Forelimb muscle (tissue), 1 donor: ENCODE results near the gene NXPH1. TPM values are rescaled to one million over a fixed set of nuclear protein-coding genes. Genes with fewer than 3 reads are reported as not detected.

Experiments
- DNase-seq: peaks from one replicate; pipeline ENCODE4 v3.0.0-alpha.2; 2013; ENCODE audit warnings: low read depth
- polyA plus RNA-seq: library from polyadenylated mRNA; unstranded; fragments of 120-200 nt; gene quantifications from one replicate; pipeline ENCODE4 v1.2.1, GENCODE V29; 2013; ENCODE audit not compliant: insufficient read length

Gene NXPH1
- polyA plus RNA-seq, 1 donor = not detected

- no peak for DNase-seq
These were observed 157.9 kb downstream of the NXPH1 start for GRCh38 chr7:8591289-8591688.

DNA sequence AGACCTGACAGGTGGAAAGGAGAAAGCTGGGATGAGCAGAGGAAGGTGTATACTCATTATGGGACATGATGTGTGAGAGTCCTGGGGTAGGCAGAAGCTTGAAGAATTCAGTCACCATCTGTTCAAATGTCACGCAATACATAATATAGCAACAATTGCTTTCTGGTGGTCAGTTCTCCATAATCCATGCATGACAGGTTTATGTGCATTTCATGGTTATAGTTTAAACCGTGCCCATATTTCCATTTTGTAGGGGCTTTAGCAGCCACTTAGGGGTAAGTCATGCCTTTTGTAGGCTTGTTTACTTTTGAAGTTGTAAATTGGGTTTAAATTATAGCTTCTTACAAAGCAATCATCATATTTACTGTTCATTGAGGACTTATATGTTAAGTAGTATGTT lies 158.8 kb downstream of the NXPH1 start:
- no peak for DNase-seq

- no peak for DNase-seq
These were observed 160.7 kb downstream of the NXPH1 start for GRCh38 chr7:8594115-8594514.

DNA sequence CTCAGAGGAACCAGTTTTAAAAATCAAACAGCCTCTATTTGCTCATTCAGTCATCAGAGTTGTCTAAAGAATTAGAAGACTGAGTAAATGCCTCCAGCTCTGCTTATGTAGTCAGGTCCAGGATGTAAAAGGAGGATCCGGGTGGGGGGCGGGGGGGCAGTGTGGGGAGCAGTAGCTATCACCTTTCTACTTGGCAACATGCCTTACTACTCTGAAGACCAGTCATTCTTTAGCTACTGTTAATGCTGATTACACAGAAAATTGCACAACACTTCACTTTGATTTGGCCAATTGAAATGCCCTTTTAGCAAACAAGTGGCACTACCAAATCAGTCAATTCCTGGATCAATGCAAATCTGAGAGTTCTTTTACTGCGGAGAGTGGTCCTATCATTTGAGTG lies 164.2 kb downstream of the NXPH1 start:
- no peak for DNase-seq

DNA sequence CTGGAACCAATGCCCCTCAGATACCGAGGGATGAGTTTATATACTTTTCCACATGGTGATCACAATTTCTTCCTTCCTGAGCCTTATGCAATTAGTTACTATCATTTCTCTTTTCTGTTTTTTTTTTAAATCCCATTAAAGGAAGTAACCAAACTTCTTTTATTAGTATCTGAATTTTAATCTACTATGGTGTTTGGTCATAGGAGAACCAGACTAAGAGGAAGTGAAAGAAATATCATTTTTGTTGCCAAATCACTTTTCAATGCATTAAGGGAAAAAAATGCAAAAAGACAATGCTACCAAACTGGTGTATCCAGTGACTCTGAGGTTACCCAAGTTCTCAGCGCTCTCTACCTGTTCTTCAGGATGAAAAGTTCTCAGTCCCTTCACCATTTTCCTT lies 167.7 kb downstream of the NXPH1 start:
- DNase-seq = no peak

- DNase-seq = no peak
These were observed 171.8 kb downstream of the NXPH1 start for GRCh38 chr7:8605221-8605620.

DNA sequence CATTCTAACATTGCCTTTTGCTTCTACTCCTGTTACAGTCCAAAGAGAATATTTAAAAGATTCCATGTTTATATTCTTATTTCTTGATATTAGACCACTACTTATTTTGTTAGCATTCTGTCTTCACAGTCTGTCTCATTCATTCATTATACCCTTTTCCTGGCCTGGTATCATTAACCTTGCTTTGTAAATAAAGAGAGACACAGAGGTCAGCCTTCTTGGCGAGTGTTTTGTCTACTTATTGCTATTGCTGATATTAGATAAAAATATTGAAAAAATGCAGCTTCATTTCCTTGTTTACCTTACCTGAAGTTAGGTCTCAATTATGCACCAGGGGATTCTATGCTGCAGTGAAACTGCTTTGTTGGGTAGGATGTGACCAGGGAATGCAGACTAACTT lies 179.2 kb downstream of the NXPH1 start:
- DNase-seq = no peak

DNA sequence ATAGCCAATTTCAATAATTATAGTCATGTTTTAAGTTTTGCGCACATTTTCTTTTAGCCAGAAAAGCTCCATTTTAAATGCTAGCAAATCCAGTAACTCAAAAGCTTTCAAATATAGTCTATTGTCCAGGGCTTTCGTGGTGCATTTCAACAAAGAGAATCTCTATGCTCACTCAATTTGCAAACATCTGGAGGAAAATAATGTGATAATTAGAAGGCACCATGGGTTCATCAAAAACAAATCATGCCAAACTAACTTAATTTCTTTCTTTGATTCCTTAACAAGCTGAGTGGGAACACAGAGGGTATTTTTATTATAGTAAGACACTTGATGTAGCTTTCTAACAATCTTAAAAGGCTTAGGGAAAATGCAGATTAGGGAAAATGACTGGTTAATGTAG lies 179.8 kb downstream of the NXPH1 start:
- DNase-seq = no peak

GRCh38 chr7:8615019-8615418 lies 181.6 kb downstream of the NXPH1 start:
- no peak for DNase-seq

GRCh38 chr7:8618441-8619070 lies 185.1 kb downstream of the NXPH1 start:
- no peak for DNase-seq

GRCh38 chr7:8620169-8620568 lies 186.8 kb downstream of the NXPH1 start:
- no peak for DNase-seq

DNA sequence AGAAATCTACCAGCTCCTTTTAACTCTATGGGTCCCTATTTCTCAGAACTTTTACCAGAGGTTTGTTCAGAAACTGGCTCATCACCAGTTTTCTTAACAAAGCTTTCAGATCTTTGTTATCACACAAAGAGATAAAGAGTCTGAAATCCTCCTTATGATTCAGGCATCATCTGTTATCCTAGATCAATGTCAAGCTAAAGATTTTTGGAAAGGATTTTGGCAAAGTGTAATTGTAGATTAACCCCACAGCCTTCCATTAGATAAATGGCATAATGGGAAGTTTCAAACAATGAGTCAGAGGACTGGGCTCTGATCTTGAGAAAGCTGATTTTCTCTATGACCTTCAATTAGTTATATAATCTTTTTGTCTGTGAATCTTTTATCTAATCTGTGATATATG lies 192.2 kb downstream of the NXPH1 start:
- DNase-seq = no peak

DNA sequence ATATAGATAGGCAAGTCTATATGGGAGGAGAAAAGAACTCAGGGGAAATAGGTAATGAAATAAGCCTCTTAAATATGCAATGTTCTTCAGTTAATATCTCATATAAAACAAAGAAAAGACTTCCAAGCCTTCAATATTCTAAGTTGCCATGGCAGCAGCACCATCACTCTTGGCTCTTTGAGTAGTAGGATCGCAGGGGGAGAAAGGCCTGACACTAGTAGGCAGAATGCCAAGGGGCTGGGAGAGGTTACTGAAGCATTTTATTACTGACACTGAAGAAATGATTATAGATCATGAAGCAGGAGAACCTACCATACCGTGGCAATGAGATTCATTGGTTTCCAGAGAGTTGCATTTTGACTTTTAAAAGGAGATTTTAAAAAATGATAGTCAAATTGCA lies 193.9 kb downstream of the NXPH1 start:
- DNase-seq = no peak

DNA sequence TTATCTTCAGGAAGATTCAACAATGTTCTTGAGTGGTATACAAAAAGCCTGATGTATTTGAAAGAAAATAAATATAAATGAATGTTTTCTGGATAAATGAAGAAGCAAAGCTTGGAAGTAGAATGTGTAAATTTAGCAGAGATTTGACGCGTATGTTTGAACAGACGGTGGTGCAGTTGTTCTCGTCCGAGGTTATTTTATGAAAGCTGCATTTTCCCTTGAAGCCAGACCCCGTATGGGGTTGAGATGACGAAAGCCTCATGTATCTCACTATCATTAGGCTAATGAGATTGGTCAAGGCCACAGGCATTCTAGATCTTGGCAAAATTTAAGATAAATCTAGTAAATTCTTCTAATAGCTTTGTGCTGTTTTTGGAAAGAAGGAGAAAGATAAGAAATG lies 195.2 kb downstream of the NXPH1 start:
- DNase-seq = no peak

- DNase-seq = no peak
These were observed 196.1 kb downstream of the NXPH1 start for GRCh38 chr7:8629504-8629903.

DNA sequence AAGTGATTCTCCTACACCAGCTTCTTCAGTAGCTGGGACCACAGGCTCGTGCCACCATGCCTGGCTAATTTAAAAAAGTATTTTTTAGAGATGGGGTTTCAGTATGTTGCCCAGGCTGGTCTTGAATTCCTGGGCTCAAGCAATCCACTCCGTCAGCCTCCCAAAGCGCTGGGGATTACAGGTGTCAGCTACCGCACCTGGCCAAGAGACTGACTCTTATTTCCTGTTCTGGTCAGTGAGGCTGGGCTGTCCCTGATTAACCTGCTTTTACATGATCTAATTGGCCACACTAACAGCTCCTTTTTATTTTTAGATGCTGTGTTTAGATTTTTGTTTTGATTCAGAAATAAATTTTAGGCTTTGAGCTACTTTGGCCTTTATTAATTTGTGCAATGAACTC lies 203.9 kb downstream of the NXPH1 start:
- no peak for DNase-seq

DNA sequence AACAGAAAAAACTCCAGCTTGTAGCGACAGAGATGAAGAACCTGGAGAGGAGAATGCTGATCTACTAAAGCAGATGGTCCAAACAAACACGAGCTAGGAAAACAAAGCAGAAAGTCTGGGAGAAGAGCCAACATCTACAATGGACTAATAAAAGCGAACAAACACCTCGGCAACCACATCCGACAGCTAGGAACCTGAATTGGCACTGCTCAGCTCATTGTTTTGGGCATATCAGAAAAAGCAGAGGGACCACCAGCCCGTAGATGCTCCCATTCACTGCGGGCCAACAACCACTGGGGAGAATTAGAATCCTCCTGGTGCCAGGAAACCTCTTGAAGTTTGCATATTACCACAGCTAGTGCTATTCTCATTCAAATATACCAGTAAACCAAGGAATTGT lies 204.7 kb downstream of the NXPH1 start:
- DNase-seq = no peak

DNA sequence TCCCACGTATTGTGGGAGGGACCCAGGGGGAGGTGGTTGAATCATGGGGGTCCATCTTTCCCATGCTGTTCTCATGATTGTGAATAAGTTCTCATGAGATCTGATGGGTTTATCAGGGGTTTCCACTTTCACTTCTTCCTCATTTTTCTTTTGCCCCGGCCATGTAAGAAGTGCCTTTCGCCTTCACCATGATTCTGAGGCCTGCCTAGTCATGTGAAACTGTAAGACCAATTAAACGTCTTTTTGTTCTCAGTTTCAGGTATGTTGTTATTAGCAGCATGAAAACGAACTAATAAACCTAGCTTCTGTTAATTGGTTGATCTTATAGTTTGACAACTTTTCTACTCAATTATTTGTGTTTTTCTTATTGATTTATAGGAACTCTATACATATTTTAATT lies 206.3 kb downstream of the NXPH1 start:
- no peak for DNase-seq

- DNase-seq = no peak
These were observed 207.3 kb downstream of the NXPH1 start for GRCh38 chr7:8640671-8641070.

- no peak for DNase-seq
These were observed 235.5 kb downstream of the NXPH1 start for GRCh38 chr7:8668627-8669500.

GRCh38 chr7:8669501-8669851 lies 236.1 kb downstream of the NXPH1 start:
- no peak for DNase-seq

DNA sequence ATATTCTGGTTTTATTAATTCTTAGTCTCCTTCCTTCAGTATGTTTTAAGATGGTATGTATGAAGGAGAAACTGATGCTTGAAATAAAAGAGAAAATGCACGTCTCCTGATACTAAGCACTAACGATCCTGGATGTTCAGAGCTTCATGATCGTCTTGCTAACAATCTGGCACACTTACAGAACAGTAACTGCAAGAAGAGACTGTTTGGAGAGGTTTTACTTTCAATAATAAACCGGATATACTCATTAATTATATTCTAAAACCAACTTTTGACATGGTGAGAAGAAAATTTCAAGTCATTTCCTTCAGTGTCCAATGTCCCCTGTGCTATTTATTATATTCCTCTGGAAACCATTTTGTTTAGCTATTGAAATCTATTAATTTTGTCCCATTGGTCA lies 251.0 kb downstream of the NXPH1 start:
- DNase-seq = no peak

DNA sequence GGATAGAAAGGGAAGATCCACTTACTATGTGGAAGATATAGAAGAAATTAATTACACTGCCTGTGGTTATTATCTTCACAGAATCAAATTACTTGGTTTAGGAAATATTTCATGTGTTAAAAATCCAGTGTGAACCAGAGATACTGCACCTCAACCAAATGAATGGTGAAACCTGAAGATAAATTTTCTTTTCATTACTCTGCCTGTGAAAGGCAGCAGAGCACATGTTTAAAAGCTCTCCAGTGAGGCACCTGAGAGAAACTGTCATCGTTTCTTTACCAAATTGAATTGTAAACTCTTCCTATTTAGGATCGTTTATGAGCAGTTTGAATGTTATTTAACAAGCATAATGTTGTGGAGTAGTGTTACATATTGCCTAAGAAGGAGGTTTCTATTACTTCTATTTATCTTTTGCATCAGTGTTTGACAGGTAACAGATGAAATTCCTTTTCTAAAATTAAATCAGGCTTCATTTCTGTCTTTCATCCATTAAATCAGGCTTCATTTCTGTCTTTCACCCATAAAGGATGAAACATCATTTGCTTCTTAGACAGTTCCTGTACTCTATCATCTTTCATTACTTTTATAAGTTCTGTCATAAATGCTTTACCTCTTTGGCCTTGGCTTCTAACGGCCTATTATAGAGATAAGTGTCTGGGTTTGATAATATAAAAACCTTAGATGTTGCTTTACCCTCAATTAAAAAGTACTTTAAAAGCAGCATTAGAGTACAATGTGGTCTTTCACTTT lies 266.6 kb downstream of the NXPH1 start:
- DNase-seq = no peak
